B cell (primary cell): Measurements from ENCODE around the gene CFAP251. TPM values are rescaled to one million over a fixed set of nuclear protein-coding genes. Genes with fewer than 3 reads are reported as not detected.

Experiments
- ATAC-seq: fragments of 200-7000 bp; cut with Tn5 transposase; one replicate; pipeline ENCODE4 v1.10.0; 2021; ENCODE audit warnings: low read depth, mild to moderate bottlenecking, moderate number of reproducible peaks, moderate library complexity
- CTCF ChIA-PET: fragments of 350-600 bp; sonication (Branson Sonifier 250); formaldehyde crosslinking; loops from one replicate; lab custom pipeline; 2021; ENCODE audit warnings: antibody characterized with exemption, inconsistent platforms; lab: Charles Lee
- POLR2A ChIA-PET: fragments of 350-600 bp; sonication (Branson Sonifier 250); formaldehyde crosslinking; loops from one replicate; lab custom pipeline; 2021; ENCODE audit warnings: antibody characterized with exemption; lab: Charles Lee
- DNase-seq: peaks from one replicate; pipeline ENCODE4 v3.0.0; 2013
- H2AFZ ChIP-seq: 2 replicates; pipeline ENCODE4 v1.6.1; 2012; ENCODE audit warnings: mild to moderate bottlenecking, low read depth, low read length; ENCODE audit not compliant: insufficient read depth, poor library complexity, severe bottlenecking
- H3K27ac ChIP-seq, 2 donors: 1 replicate in 1 of 2; 2 replicates in 1 of 2; pipeline ENCODE4 v1.5.1; 2012 to 2013; ENCODE audit warnings: low read length in 2 of 2, mild to moderate bottlenecking in 2 of 2, moderate library complexity in 1 of 2
- H3K27me3 ChIP-seq, 4 experiments: fragments of 200-600 bp in 1 of 4; sonication (generic) in 1 of 4; replicated peaks in 1 of 4; 1 replicate in 2 of 4; 2 replicates in 2 of 4; pipeline versions ENCODE4 v1.6.1 to v1.7.0; 2013 to 2016; ENCODE audit warnings: low read length in 3 of 4, mild to moderate bottlenecking in 2 of 4, mixed read lengths in 1 of 4, moderate library complexity in 1 of 4; ENCODE audit not compliant: insufficient read depth in 4 of 4, control insufficient read depth in 3 of 4; ENCODE audit errors: control extremely low read depth in 1 of 4
- H3K36me3 ChIP-seq, 2 experiments: replicated peaks in 1 of 2; 1 replicate in 1 of 2; 2 replicates in 1 of 2; pipeline versions ENCODE4 v1.6.1 to v1.7.1; 2013; ENCODE audit warnings: low read length in 1 of 2; ENCODE audit not compliant: insufficient read depth in 2 of 2, control insufficient read depth in 1 of 2; ENCODE audit errors: control extremely low read depth in 1 of 2, extremely low read depth in 1 of 2
- H3K4me1 ChIP-seq, 2 donors: fragments of 200-600 bp in 1 of 2; sonication (generic) in 1 of 2; 1 replicate in 1 of 2; 2 replicates in 1 of 2; pipeline versions ENCODE4 v1.5.1 to v1.6.1; 2013 to 2017; ENCODE audit warnings: low read length in 2 of 2; ENCODE audit not compliant: control insufficient read depth in 2 of 2, insufficient read depth in 2 of 2
- H3K4me2 ChIP-seq: replicated peaks from 2 replicates; pipeline ENCODE3; 2012; ENCODE audit warnings: mild to moderate bottlenecking, low read depth, low read length; ENCODE audit not compliant: poor library complexity, severe bottlenecking
- H3K4me3 ChIP-seq, 5 experiments: fragments of 200-600 bp in 1 of 5; sonication (generic) in 1 of 5; 1 replicate in 3 of 5; 2 replicates in 2 of 5; pipeline versions ENCODE4 v1.5.1 to v1.7.0; 2011 to 2016; ENCODE audit warnings: low read length in 4 of 5, mild to moderate bottlenecking in 4 of 5, low read depth in 2 of 5, control low read depth in 1 of 5, moderate library complexity in 1 of 5; ENCODE audit not compliant: insufficient read depth in 1 of 5; ENCODE audit errors: control extremely low read depth in 1 of 5, extremely low read depth in 1 of 5
- H3K79me2 ChIP-seq: fragments of 200-600 bp; sonication (generic); one replicate; pipeline ENCODE4 v1.6.0; 2016; ENCODE audit warnings: low read length; ENCODE audit not compliant: control insufficient read depth, insufficient read depth
- H3K9ac ChIP-seq: fragments of 200-600 bp; sonication (generic); 2 replicates; pipeline ENCODE4 v1.6.1; 2017; ENCODE audit warnings: mild to moderate bottlenecking, low read length, moderate library complexity
- H3K9me3 ChIP-seq, 3 donors: one replicate each; pipeline versions ENCODE4 v1.6.1 to v1.7.1; 2013; ENCODE audit warnings: low read length in 2 of 3; ENCODE audit not compliant: control insufficient read depth in 2 of 3, insufficient read depth in 1 of 3; ENCODE audit errors: control extremely low read depth in 1 of 3
- H4K20me1 ChIP-seq: 2 replicates; pipeline ENCODE4 v1.6.0; 2012; ENCODE audit warnings: mild to moderate bottlenecking, low read length; ENCODE audit not compliant: insufficient read depth, control insufficient read depth, poor library complexity, severe bottlenecking
- H3K27ac Mint-ChIP-seq: one replicate; pipeline ENCODE4 v1.8.0; 2021; ENCODE audit warnings: mixed read lengths
- H3K27me3 Mint-ChIP-seq: one replicate; pipeline ENCODE4 v1.8.0; 2021; ENCODE audit warnings: mixed read lengths
- H3K4me1 Mint-ChIP-seq: one replicate; pipeline ENCODE4 v1.8.0; 2021; ENCODE audit warnings: mixed read lengths
- H3K4me3 Mint-ChIP-seq: one replicate; pipeline ENCODE4 v1.8.0; 2021; ENCODE audit warnings: mixed read lengths
- H3K9me3 Mint-ChIP-seq: one replicate; pipeline ENCODE4 v1.8.0; 2022; ENCODE audit warnings: mixed read lengths; ENCODE audit not compliant: insufficient read depth
- EZH2 ChIP-seq: IDR thresholded peaks from 2 replicates; pipeline ENCODE4 v1.6.1; 2012; ENCODE audit warnings: borderline replicate concordance, low read depth, mild to moderate bottlenecking, moderate library complexity, low read length; ENCODE audit not compliant: insufficient read depth, poor library complexity, severe bottlenecking
- WGBS: methylation state at CpG from one replicate; pipeline ENCODE4 v1.1.5; 2013; ENCODE audit warnings: missing lambda C conversion rate; ENCODE audit not compliant: insufficient coverage; 5-methylcytosine and 5-hydroxymethylcytosine counted together
- intact Hi-C: fragments of 100-400 bp; cut with micrococcal nuclease; formaldehyde crosslinking; loops from one replicate; pipeline ENCODE4 v1.10.0; 2022
- polyA plus RNA-seq: library from polyadenylated mRNA; depleted of rRNA; stranded (reverse); fragments of >200 nt; gene quantifications from 2 replicates; pipeline ENCODE4 v1.2.3, GENCODE V29; 2012
- total RNA-seq, 2 donors: library from RNA; stranded (reverse); fragments of 120-200 nt in 1 of 2; gene quantifications; 1 replicate in 1 of 2; 2 replicates in 1 of 2; pipeline versions ENCODE4 v1.2.3 to v1.2.4, GENCODE V29; 2013 to 2022
- TF ChIP-seq, protein P1 (sequence below): fragments of 200-600 bp; IDR thresholded peaks from one replicate; pipeline ENCODE4 v1.8.0; 2022; ENCODE audit warnings: antibody characterized with exemption, mild to moderate bottlenecking

The CFAP251 gene
- total and polyA plus RNA-seq, 2 donors (not counting 1 experiment from before 2014, with no cell fraction given) = 0.22 to 1.6 TPM

- Mint-ChIP-seq H3K9me3 (no peaks in the 10 kb centered on the region), H3K4me1 (no peaks in the 10 kb centered on the region), H3K27me3 (no peaks in the 10 kb centered on the region), H3K27ac (no peak overlapping the region), H3K4me3 (no peak overlapping the region)
- Histone ChIP-seq H3K4me3 (no peak overlapping the region), H3K27me3 (no peaks in the 10 kb centered on the region), H3K9me3 (peaks cover 0 to 3% (median 0%) of the 10 kb centered on the region in 3 donors), H3K79me2 (no peaks in the 10 kb centered on the region), H4K20me1 (no peaks in the 10 kb centered on the region), H2AFZ (no peak overlapping the region), H3K9ac (no peak overlapping the region), H3K27ac (no peak overlapping the region), H3K36me3 (no peaks in the 10 kb centered on the region), H3K4me1 (no peaks in the 10 kb centered on the region), H3K4me2 (no peak overlapping the region)
- no peak for ATAC-seq
- ChIA-PET POLR2A (no interaction called here), CTCF (interaction anchor here (1.0 to 1.2 kb wide), 2 partner anchors 104 to 175 kb away, joined by 3 to 4 read pairs; no protein-coding TSS in a partner anchor)
- no peak for DNase-seq
- TF ChIP-seq, protein P1, sequence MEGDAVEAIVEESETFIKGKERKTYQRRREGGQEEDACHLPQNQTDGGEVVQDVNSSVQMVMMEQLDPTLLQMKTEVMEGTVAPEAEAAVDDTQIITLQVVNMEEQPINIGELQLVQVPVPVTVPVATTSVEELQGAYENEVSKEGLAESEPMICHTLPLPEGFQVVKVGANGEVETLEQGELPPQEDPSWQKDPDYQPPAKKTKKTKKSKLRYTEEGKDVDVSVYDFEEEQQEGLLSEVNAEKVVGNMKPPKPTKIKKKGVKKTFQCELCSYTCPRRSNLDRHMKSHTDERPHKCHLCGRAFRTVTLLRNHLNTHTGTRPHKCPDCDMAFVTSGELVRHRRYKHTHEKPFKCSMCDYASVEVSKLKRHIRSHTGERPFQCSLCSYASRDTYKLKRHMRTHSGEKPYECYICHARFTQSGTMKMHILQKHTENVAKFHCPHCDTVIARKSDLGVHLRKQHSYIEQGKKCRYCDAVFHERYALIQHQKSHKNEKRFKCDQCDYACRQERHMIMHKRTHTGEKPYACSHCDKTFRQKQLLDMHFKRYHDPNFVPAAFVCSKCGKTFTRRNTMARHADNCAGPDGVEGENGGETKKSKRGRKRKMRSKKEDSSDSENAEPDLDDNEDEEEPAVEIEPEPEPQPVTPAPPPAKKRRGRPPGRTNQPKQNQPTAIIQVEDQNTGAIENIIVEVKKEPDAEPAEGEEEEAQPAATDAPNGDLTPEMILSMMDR = no peak
- no peak for TF ChIP-seq EZH2
- intact Hi-C loops = no loop called here
- no CpG with 5 or more reads among the region's 2 CpGs for WGBS
Measured at GRCh38 chr12:121947981-121948380, 29.6 kb downstream of the CFAP251 start.

DNA sequence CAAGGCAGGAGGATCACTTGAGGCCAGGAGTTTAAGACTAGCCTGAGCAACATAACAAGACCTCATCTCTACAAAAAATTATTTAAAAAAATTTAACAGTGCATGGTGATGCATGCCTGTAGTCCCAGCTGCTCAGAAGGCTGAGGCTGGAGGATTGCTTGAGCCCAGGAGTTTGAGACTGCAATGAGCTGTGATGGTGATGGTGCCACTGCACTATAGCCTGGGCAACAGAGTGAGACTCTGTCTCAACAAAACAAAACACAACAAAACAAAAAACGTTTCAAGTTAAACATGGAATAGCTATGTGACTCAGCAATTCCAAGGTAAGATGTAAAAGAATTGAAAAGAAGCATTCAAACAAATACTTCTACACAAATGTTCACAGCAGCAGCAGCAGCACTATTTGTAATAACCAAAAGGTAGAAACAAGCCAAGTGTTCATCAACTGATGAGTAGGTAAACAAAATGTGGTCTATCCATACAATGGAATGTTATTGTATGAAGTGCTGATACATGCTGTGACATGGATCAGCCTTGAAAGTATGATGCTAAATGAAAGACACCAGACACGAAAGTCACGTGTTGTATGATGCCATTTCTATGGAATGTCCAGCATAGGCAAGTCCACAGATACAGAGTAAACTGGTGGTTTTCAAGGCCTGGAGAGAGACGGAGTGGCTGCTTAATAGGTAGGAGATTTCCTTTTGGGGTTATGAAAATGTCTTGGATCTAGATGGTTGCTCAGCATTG lies 31.4 kb downstream of the CFAP251 start:
- Mint-ChIP-seq H3K27me3 (no peaks in the 10 kb centered on the region), H3K4me3 (no peak overlapping the region), H3K4me1 (no peaks in the 10 kb centered on the region), H3K27ac (no peak overlapping the region), H3K9me3 (no peaks in the 10 kb centered on the region)
- intact Hi-C loops = no loop called here
- no peak overlapping the region for H3K9ac ChIP-seq
- no peaks in the 10 kb centered on the region for H3K4me1 ChIP-seq
- no peak overlapping the region for H3K4me3 ChIP-seq
- DNase-seq (no peak), ATAC-seq (no peak)
- ChIA-PET CTCF (no interaction called here), POLR2A (no interaction called here)
- no peaks in the 10 kb centered on the region for H4K20me1 ChIP-seq
- H3K4me2 ChIP-seq = no peak overlapping the region
- no peaks in the 10 kb centered on the region for H3K79me2 ChIP-seq
- TF ChIP-seq, protein P1 = no peak
- no peak for TF ChIP-seq EZH2
- H3K27me3 ChIP-seq = no peaks in the 10 kb centered on the region
- peaks cover 0 to 3% (median 0%) of the 10 kb centered on the region in 3 donors for H3K9me3 ChIP-seq
- WGBS = 100% methylated on average over 2 of the region's 4 CpGs
- no peaks in the 10 kb centered on the region for H3K36me3 ChIP-seq
- no peak overlapping the region for H3K27ac ChIP-seq
- H2AFZ ChIP-seq = no peak overlapping the region
